Measurements from ENCODE around the gene MSANTD3. TPM values are rescaled to one million over a fixed set of nuclear protein-coding genes. Genes with fewer than 3 reads are reported as not detected.
A peak's percentile ranks its signal among the peaks of the same experiment; 100 is the strongest.
"Not testable (repeated sequence)": the region's sequence is repeated elsewhere in the genome, so short reads cannot be mapped to it uniquely, and the experiment has no call there.

The MSANTD3 gene
- total RNA-seq, 2 experiments from 2014 or later, result 8.8 to 9.6 TPM

GRCh38 chr9:100413839-100414420 lies 13.0 kb upstream of the MSANTD3 start:
- Mint-ChIP-seq H3K4me1 (ENCODE audit: low read depth) (peaks cover 16% of the 10 kb centered on the region), H3K36me3 (ENCODE audit: low read depth) (no peaks in the 10 kb centered on the region), H3K27ac (no peak overlapping the region), H3K4me3 (peak overlapping the region; percentile 20), H3K9me3 (no peaks in the 10 kb centered on the region), H3K27me3 (peaks cover 45% of the 10 kb centered on the region)
- ChIA-PET POLR2A (interaction anchor here (0.7 kb wide), 2 partner anchors 12 to 61 kb away, joined by 4 to 5 read pairs; partner anchors contain the start of gene TEX10), CTCF (no interaction called here)
- Histone ChIP-seq H3K4me1 (ENCODE audit: insufficient read depth, low read length) (peaks cover 13% of the 10 kb centered on the region), H3K36me3 (ENCODE audit: insufficient read depth, low read length) (no peaks in the 10 kb centered on the region), H3K9me3 (ENCODE audit: control insufficient read depth in 1 of 2, insufficient read depth in 1 of 2, low read length in 2 of 2) (peaks cover 0 to 2% of the 10 kb centered on the region in 2 experiments), H3K27ac (ENCODE audit: low read depth in 1 of 2, low read length in 2 of 2) (no peak overlapping the region), H3K27me3 (ENCODE audit: control insufficient read depth in 1 of 2, insufficient read depth in 2 of 2, low read length in 2 of 2) (peaks cover 0 to 9% of the 10 kb centered on the region in 2 experiments), H3K4me3 (ENCODE audit: low read length) (no peak overlapping the region)
- TF ChIP-seq CTCF (IDR thresholded peaks at IDR 0.05), result no peak
- intact Hi-C loops (cut with DNase I, micrococcal nuclease), result loop anchor here in 1 of 2 experiments (2.0 to 5.0 kb wide), 2 partner anchors 13 to 317 kb away; partner anchors contain the start of genes ERP44, INVS and MSANTD3
- ATAC-seq (ENCODE audit: poor library complexity) (no peak), DNase-seq (no peak)

- Mint-ChIP-seq H3K4me1 (ENCODE audit: low read depth) (no peaks in the 10 kb centered on the region), H3K36me3 (ENCODE audit: low read depth) (no peaks in the 10 kb centered on the region), H3K27me3 (peaks cover 52% of the 10 kb centered on the region), H3K4me3 (no peak overlapping the region), H3K9me3 (no peaks in the 10 kb centered on the region), H3K27ac (no peak overlapping the region)
- CTCF ChIA-PET, result no interaction called here
- H3K9me3 ChIP-seq (ENCODE audit: control insufficient read depth in 1 of 2, insufficient read depth in 1 of 2, low read length in 2 of 2), result peaks cover 0 to 1% of the 10 kb centered on the region in 2 experiments
- H3K27ac ChIP-seq (ENCODE audit: low read depth in 1 of 2, low read length in 2 of 2), result no peak overlapping the region
- H3K36me3 ChIP-seq (ENCODE audit: insufficient read depth, low read length), result no peaks in the 10 kb centered on the region
- H3K4me1 ChIP-seq (ENCODE audit: insufficient read depth, low read length), result no peaks in the 10 kb centered on the region
- intact Hi-C loops (cut with DNase I, micrococcal nuclease), result no loop called here
- ATAC-seq (ENCODE audit: poor library complexity) (no peak), DNase-seq (no peak)
- POLR2A ChIA-PET, result no interaction called here
- H3K4me3 ChIP-seq (ENCODE audit: low read length), result no peak overlapping the region
- peaks cover 0 to 15% of the 10 kb centered on the region in 2 experiments for H3K27me3 ChIP-seq (ENCODE audit: control insufficient read depth in 1 of 2, insufficient read depth in 2 of 2, low read length in 2 of 2)
- no peak for TF ChIP-seq CTCF (IDR thresholded peaks at IDR 0.05)
These were observed 9.1 kb upstream of the MSANTD3 start for GRCh38 chr9:100417815-100418214.

DNA sequence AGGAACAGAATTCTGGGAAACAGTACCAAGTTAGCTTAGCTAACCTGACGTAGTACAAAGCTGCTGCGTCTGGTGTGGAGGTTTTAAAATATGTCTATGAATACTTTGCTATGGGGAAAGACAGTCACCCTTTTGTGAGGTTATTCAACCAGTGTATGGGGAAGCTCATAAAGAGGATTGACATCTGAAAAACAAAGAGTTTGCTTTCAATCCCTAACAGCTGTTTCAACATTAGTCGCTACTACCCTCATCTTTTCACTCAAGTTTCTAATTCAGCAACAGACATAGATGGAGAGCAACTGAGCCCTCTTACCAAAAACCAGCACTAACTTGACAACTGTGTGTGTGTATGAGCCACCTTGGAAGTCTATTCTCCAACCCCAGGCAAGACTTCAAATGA lies 7.8 kb upstream of the MSANTD3 start:
- POLR2A ChIA-PET, result no interaction called here

DNA sequence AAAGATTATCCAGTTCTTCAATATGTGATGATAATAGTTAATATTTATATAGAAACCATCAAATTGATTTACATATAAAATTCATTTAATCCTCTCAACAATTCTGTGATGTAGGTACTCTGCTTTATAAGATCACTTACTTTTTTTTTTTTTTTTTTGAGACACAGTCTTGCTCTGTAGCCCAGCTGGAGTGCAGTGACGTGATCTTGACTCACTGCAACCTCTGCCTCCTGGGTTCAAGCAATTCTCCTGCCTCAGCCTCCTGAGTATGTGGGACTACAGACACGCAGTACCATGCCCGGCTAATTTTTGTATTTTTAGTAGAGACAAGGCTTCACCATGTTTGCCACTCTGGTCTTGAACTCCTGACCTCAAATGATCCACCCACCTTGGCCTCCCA lies 5.8 kb upstream of the MSANTD3 start:
- CTCF ChIA-PET; H3K4me1 ChIP-seq (ENCODE audit: insufficient read depth, low read length); DNase-seq; H3K36me3 ChIP-seq (ENCODE audit: insufficient read depth, low read length); ATAC-seq (ENCODE audit: poor library complexity); H3K36me3 Mint-ChIP-seq (ENCODE audit: low read depth); H3K4me3 Mint-ChIP-seq; H3K9me3 ChIP-seq (ENCODE audit: control insufficient read depth in 1 of 2, insufficient read depth in 1 of 2, low read length in 2 of 2); H3K27ac Mint-ChIP-seq; H3K27ac ChIP-seq (ENCODE audit: low read depth in 1 of 2, low read length in 2 of 2); H3K4me1 Mint-ChIP-seq (ENCODE audit: low read depth); H3K27me3 ChIP-seq (ENCODE audit: control insufficient read depth in 1 of 2, insufficient read depth in 2 of 2, low read length in 2 of 2); H3K9me3 Mint-ChIP-seq; POLR2A ChIA-PET; H3K4me3 ChIP-seq (ENCODE audit: low read length): not testable (repeated sequence)
- intact Hi-C loops (cut with DNase I, micrococcal nuclease), result loop anchor here in 1 of 2 experiments (10.0 kb wide), 1 partner anchor 1626 kb away; the partner anchor contains the start of gene ANKS6
- peaks cover 43% of the 10 kb centered on the region for H3K27me3 Mint-ChIP-seq

More for the DNA sequence above, 7.8 kb upstream of the MSANTD3 start:
- DNase-seq (no peak), ATAC-seq (ENCODE audit: poor library complexity) (no peak)
- H3K9me3 ChIP-seq (ENCODE audit: control insufficient read depth in 1 of 2, insufficient read depth in 1 of 2, low read length in 2 of 2), result no peaks in the 10 kb centered on the region
- no peaks in the 10 kb centered on the region for H3K4me1 ChIP-seq (ENCODE audit: insufficient read depth, low read length)
- H3K27ac Mint-ChIP-seq, result no peak overlapping the region
- H3K36me3 Mint-ChIP-seq (ENCODE audit: low read depth), result no peaks in the 10 kb centered on the region
- no peak for TF ChIP-seq CTCF (IDR thresholded peaks at IDR 0.05)
- no peaks in the 10 kb centered on the region for H3K4me1 Mint-ChIP-seq (ENCODE audit: low read depth)
- intact Hi-C loops (cut with DNase I, micrococcal nuclease), result no loop called here
- no peaks in the 10 kb centered on the region for H3K9me3 Mint-ChIP-seq
- no peak overlapping the region for H3K27ac ChIP-seq (ENCODE audit: low read depth in 1 of 2, low read length in 2 of 2)
- H3K27me3 Mint-ChIP-seq, result peaks cover 49% of the 10 kb centered on the region
- peaks cover 0 to 16% of the 10 kb centered on the region in 2 experiments for H3K27me3 ChIP-seq (ENCODE audit: control insufficient read depth in 1 of 2, insufficient read depth in 2 of 2, low read length in 2 of 2)
- H3K4me3 ChIP-seq (ENCODE audit: low read length), result no peak overlapping the region
- no peaks in the 10 kb centered on the region for H3K36me3 ChIP-seq (ENCODE audit: insufficient read depth, low read length)
- no peak overlapping the region for H3K4me3 Mint-ChIP-seq
- CTCF ChIA-PET, result no interaction called here

Measured in CD4-positive, alpha-beta T cell (primary cell).